GM21515 (cell line): Measurements from ENCODE around the gene SH3RF3.
"Not testable (repeated sequence)": the region's sequence is repeated elsewhere in the genome, so short reads cannot be mapped to it uniquely, and the experiment has no call there.

Experiments used
- ATAC-seq: cut with Tn5 transposase; IDR thresholded peaks from one replicate; pipeline ENCODE4 v1.9.1; 2021; ENCODE audit not compliant: unreplicated experiment

Gene SH3RF3

GRCh38 chr2:109213646-109214433 is 84.8 kb downstream of the SH3RF3 start:
- no peak for ATAC-seq

DNA sequence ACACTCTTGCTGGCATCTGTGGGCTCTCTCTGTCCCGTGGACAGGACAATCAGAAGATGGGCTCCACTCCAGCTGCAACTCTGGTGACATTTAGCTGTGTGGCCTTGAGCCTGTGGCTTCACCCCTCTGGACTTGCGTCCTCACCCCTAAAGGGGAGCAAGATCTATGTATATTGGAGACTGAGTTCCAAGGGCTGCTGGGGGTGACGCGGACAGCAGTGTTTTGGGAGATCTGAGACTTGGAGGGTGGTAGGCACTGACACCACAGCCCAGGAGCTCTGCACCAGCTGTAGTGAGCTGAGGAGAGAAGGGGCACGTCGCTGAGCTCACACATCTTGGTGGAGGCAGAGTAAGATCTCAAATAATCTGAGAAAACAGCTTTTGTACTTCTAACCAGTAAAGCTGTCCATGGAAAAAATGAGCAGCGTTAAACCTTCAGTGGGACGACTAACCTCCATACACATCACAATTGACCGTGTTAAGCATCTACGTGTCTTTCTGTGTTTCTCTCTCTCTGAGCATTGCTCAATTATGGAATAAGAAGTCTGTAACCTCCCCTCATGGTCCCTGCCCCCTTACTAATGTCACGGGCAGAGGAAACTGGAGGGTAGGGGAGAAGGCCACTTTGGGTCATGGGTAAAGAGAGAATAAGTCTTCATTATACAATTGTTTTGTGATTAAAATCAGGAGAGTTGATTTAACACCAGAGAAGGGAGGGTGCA is 85.8 kb downstream of the SH3RF3 start:
- no peak for ATAC-seq

- no peak for ATAC-seq
Observed at GRCh38 chr2:109215866-109216265, 86.9 kb downstream of the SH3RF3 start.

- no peak for ATAC-seq
Observed at GRCh38 chr2:109216332-109216731, 87.3 kb downstream of the SH3RF3 start.

GRCh38 chr2:109217362-109218086 is 88.5 kb downstream of the SH3RF3 start:
- ATAC-seq = no peak

DNA sequence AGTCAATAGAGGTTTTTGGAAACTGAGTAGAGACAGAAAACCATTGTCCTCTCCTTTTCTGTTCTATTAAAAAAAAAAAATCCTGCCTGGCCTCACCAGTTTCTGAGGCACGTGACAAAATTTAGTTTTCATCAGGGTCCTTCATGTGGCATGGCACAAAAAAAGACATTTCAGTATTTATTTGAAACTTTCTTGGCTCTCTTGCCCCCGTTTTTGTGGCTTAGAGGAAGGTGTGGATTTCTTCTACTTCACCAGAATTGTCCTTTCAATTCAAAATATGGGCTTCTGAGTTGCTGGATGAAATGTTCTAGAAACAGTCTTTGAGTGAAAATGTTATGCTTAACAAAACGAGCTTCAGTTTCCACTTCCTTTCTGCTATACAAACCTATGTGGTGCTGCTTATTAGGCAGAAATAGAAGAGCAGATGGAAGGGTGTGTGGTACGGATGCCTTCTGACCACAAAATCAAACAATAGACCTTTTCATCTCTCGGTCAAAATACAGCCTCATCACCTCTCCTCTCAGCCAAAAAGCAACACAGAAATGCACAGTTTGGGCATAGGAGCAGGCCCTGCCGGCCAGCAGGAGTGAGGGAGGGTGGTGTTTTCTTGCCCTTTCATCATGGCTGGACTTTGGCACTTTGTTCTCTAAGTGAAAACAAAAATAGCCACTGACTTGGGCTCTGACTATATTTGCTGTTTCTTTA is 89.2 kb downstream of the SH3RF3 start:
- ATAC-seq = no peak

DNA sequence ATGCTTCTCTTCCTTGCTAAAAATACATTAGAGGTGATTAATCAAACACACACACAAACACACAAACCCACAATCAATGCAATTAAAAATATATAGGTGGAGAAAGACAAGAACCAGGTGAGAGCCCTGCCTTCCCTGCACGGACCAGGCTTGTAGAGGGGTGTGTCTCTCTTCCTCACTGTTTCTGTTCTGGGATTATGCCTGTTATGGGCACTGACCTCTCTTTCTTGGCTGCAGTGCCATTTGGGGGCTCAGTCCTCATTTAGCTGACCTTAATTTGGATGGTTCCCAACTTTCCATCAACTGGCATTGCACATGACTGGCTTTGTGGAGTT is 89.8 kb downstream of the SH3RF3 start:
- ATAC-seq = no peak

DNA sequence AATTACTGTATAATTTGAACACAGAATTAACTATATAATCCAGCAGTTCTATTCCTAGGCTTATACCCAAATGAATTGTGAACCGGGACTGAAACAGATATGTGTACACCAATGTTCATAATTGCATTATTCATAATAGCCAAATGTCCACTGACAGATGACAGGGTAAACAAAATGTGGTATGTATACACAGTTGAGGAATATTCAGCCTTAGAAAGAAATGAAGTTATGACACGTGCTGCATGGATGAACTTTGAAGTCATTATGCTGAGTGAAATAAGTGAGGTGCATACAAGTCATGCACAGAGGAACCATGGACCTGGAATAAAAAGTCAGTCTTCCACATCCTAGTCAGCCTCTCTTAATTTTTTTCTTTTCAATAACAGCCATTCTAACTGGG is 91.9 kb downstream of the SH3RF3 start:
- ATAC-seq = no peak

GRCh38 chr2:109221316-109221715 is 92.3 kb downstream of the SH3RF3 start:
- ATAC-seq = not testable (repeated sequence)

- no peak for ATAC-seq
Observed at GRCh38 chr2:109222422-109222821, 93.4 kb downstream of the SH3RF3 start.

DNA sequence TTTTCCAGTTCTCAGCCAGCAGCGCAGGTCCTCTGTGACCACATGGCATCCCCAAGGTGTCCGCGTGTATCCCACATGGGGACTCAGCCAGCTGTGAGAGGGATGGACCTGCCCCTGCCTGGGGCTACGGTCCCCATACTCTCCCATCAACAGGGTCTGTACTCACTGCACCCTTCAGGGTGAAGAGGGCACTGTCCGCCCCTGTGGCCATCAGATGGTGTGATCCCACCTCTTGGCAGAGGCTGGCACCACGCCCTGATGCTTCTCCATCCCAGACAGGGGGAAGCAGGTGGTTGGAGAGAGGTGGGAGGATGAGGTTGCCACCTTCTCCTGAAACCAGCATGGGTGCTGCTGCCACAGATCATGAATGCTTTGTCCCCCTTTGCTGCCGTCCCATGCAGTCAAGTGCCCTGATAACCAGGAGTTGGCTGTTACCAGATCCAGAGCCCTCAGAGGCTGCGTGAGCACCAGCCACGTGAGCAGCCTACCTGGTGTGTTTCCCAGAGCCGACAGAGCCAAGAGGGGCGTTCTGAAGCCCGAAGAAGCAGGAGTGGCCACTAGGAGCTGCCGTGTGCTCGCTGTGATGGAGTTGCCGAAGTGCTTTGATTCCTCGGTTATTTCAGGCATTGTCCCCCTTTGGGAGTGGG is 93.9 kb downstream of the SH3RF3 start:
- ATAC-seq = no peak

GRCh38 chr2:109223490-109223889 is 94.5 kb downstream of the SH3RF3 start:
- ATAC-seq = no peak

DNA sequence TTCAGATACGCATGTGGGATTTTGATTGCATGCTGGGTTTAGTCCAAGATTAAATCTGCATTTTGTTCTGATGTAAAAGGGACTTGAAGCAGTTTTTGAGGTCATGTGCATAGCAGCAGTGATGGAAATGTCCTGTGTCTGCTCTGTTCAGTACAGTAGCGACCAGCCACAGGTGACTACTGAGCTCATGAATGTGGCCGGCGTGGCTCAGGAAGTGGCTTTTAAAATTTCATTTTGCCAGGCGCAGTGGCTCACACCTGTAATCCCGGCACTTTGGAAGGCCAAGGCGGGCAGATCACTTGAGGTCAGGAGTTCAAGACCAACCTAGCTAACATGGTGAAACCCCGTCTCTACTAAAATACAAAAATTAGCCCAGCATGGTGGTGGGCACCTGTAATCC is 95.3 kb downstream of the SH3RF3 start:
- ATAC-seq = not testable (repeated sequence)

DNA sequence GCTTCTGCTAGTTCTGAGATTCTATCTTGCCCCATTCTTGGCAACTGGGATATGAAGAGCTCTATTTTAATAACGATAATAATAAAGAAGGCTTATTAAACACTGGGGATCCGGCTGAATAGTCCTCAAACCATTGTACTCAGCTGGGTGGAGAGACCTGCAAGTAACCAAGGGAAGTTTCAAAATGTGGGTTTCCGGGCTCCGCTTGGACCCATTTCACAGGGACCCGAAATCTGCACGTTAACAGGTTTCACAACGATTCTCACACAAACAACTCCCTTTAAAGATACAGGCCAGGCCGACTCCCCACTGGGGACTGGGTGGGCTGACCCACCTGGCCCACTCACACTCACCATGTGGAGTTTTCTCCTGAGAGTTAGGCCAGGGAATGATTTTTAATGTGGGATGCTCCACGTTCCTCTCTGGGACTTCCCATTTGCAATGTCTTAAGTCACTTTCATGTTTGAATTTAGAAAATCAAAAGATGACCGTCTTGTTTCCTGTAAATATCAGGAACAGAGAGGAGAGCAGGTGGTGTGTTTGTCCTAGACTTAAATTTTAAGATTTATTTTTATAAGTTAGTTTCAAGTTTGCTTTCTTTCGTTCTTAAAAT is 96.3 kb downstream of the SH3RF3 start:
- ATAC-seq = no peak

- ATAC-seq = no peak
Observed at GRCh38 chr2:109226128-109226527, 97.1 kb downstream of the SH3RF3 start.

- no peak for ATAC-seq
Observed at GRCh38 chr2:109226622-109227021, 97.6 kb downstream of the SH3RF3 start.

GRCh38 chr2:109229094-109229675 is 100.2 kb downstream of the SH3RF3 start:
- no peak for ATAC-seq

- ATAC-seq = no peak
Observed at GRCh38 chr2:109230941-109231420, 102.0 kb downstream of the SH3RF3 start.

- ATAC-seq = no peak
Observed at GRCh38 chr2:109231428-109231827, 102.4 kb downstream of the SH3RF3 start.
